SK-N-SH (cell line): Measurements from ENCODE around the gene FN3K. TPM values are rescaled to one million over a fixed set of nuclear protein-coding genes. Genes with fewer than 3 reads are reported as not detected.

Experiments used
- CTCF ChIA-PET: fragments of 300-600, 350-600 bp; formaldehyde crosslinking; extraction: SDS; loops from one replicate; lab custom pipeline; 2021; lab: Yijun Ruan, JAX
- POLR2A ChIA-PET: fragments of 350-600 bp; sonication (Branson Sonifier 250); formaldehyde crosslinking; extraction: SDS; loops from one replicate; lab custom pipeline; 2020; ENCODE audit warnings: antibody characterized with exemption, inconsistent platforms; lab: Yijun Ruan, JAX
- DNase-seq: peaks from one replicate; pipeline ENCODE4 v3.0.0; 2012
- H2AFZ ChIP-seq: fragments of 200-600 bp; sonication (generic); 2 replicates; pipeline ENCODE4 v1.8.1; 2016; ENCODE audit warnings: antibody characterized with exemption, mild to moderate bottlenecking, low read depth
- H3F3A ChIP-seq: fragments of 200-600 bp; sonication (generic); replicated peaks from 2 replicates; pipeline ENCODE3; 2016; ENCODE audit warnings: antibody characterized with exemption, mild to moderate bottlenecking; ENCODE audit not compliant: insufficient read depth
- H3K27ac ChIP-seq, 2 experiments: fragments of 200-500 bp in 1 of 2; fragments of 200-600 bp in 1 of 2; sonication (Bioruptor generic) in 1 of 2; sonication (generic), shearing (Covaris generic) in 1 of 2; 2 replicates each; pipeline versions ENCODE4 v1.5.1 to v1.6.1; 2014 to 2016; ENCODE audit warnings: low read depth in 2 of 2, inconsistent platforms in 1 of 2, low read length in 1 of 2, mild to moderate bottlenecking in 1 of 2, mixed read lengths in 1 of 2
- H3K27me3 ChIP-seq: fragments of 200-600 bp; sonication (generic), shearing (Covaris generic); 2 replicates; pipeline ENCODE4 v1.6.1; 2016; ENCODE audit warnings: mixed run types; ENCODE audit not compliant: insufficient read depth
- H3K36me3 ChIP-seq, 2 experiments: fragments of 200-500 bp in 1 of 2; fragments of 200-600 bp in 1 of 2; sonication (Bioruptor generic) in 1 of 2; sonication (generic) in 1 of 2; replicated peaks in 1 of 2; 2 replicates each; pipeline versions ENCODE3 to v1.5.1; 2014 to 2016; ENCODE audit warnings: low read length in 1 of 2, mild to moderate bottlenecking in 1 of 2; ENCODE audit not compliant: insufficient read depth in 2 of 2, control insufficient read depth in 1 of 2
- H3K4me1 ChIP-seq, 2 experiments: fragments of 200-500 bp in 1 of 2; fragments of 200-600 bp in 1 of 2; sonication (Bioruptor generic) in 1 of 2; sonication (generic), shearing (Covaris generic) in 1 of 2; 2 replicates each; pipeline versions ENCODE4 v1.5.1 to v1.6.1; 2014 to 2016; ENCODE audit warnings: low read depth in 1 of 2, low read length in 1 of 2, mixed run types in 1 of 2; ENCODE audit not compliant: insufficient read depth in 2 of 2, control insufficient read depth in 1 of 2
- H3K4me2 ChIP-seq: fragments of 200-600 bp; sonication (generic), shearing (Covaris generic); 2 replicates; pipeline ENCODE4 v1.6.1; 2017; ENCODE audit warnings: mixed run types
- H3K4me3 ChIP-seq, 2 experiments: fragments of 200-500 bp in 1 of 2; fragments of 200-600 bp in 1 of 2; sonication (Bioruptor generic) in 1 of 2; sonication (generic), shearing (Covaris generic) in 1 of 2; 2 replicates each; pipeline versions ENCODE4 v1.5.1 to v1.8.1; 2014 to 2016; ENCODE audit warnings: low read depth in 2 of 2, inconsistent platforms in 1 of 2, low read length in 1 of 2, mild to moderate bottlenecking in 1 of 2, mixed read lengths in 1 of 2, moderate library complexity in 1 of 2
- H3K79me2 ChIP-seq: fragments of 200-600 bp; sonication (generic); 2 replicates; pipeline ENCODE4 v1.8.1; 2017; ENCODE audit warnings: mild to moderate bottlenecking; ENCODE audit not compliant: insufficient read depth
- H3K9ac ChIP-seq: fragments of 200-600 bp; sonication (generic); 2 replicates; pipeline ENCODE4 v1.6.1; 2017; ENCODE audit warnings: mixed run types
- H3K9me2 ChIP-seq: fragments of 200-600 bp; sonication (generic); 2 replicates; pipeline ENCODE4 v1.6.1; 2017; ENCODE audit warnings: mixed run types
- H3K9me3 ChIP-seq: fragments of 200-600 bp; sonication (generic); 2 replicates; pipeline ENCODE4 v1.6.1; 2017; ENCODE audit warnings: mixed run types, mild to moderate bottlenecking, moderate library complexity
- H4K20me1 ChIP-seq: fragments of 200-600 bp; sonication (generic); 2 replicates; pipeline ENCODE4 v1.6.1; 2017; ENCODE audit warnings: mild to moderate bottlenecking, mixed run types; ENCODE audit not compliant: insufficient read depth
- CHD2 ChIP-seq: fragments of 150-350 bp; IDR thresholded peaks from 2 replicates; pipeline ENCODE4 v1.6.1; 2018; ENCODE audit warnings: low read length; ENCODE audit not compliant: partially characterized antibody
- EP300 ChIP-seq, 2 experiments: IDR thresholded peaks; 2 replicates each; pipeline versions ENCODE4 v1.4.0 to v1.6.1; 2012; ENCODE audit warnings: borderline replicate concordance in 1 of 2, low read depth in 1 of 2, low read length in 1 of 2
- EZH2phosphoT487 ChIP-seq: fragments of 200-600 bp; sonication (generic); IDR thresholded peaks from 2 replicates; pipeline ENCODE4 v1.6.1; 2017; ENCODE audit warnings: low read depth, mixed run types, mild to moderate bottlenecking, antibody characterized with exemption, moderate library complexity, borderline replicate concordance
- FOXJ3 ChIP-seq: sonication (generic); formaldehyde crosslinking; IDR thresholded peaks from 2 replicates; pipeline ENCODE4 v1.5.1; 2020; ENCODE audit warnings: mild to moderate bottlenecking, missing genetic modification reagents
- FOXM1 ChIP-seq: IDR thresholded peaks from 2 replicates; pipeline ENCODE4 v1.4.0; 2012; ENCODE audit warnings: low read depth, mild to moderate bottlenecking
- GABPA ChIP-seq: IDR thresholded peaks from 2 replicates; pipeline ENCODE4 v1.4.0; 2012; ENCODE audit warnings: low read depth, mild to moderate bottlenecking
- IRF3 ChIP-seq: fragments of 150-350 bp; IDR thresholded peaks from 2 replicates; pipeline ENCODE4 v1.6.1; 2016; ENCODE audit warnings: mild to moderate bottlenecking, low read depth, low read length
- JUND ChIP-seq: IDR thresholded peaks from 2 replicates; pipeline ENCODE4 v1.4.0; 2012
- MAX ChIP-seq: IDR thresholded peaks from 2 replicates; pipeline ENCODE4 v1.4.0; 2012; ENCODE audit warnings: low read depth
- MEF2A ChIP-seq: IDR thresholded peaks from 2 replicates; pipeline ENCODE4 v1.4.0; 2012; ENCODE audit warnings: low read depth, borderline replicate concordance
- MXI1 ChIP-seq: IDR thresholded peaks from 2 replicates; pipeline ENCODE4 v1.6.1; 2012; ENCODE audit warnings: mild to moderate bottlenecking, low read depth, low read length, improper control_type of control experiment
- NFIC ChIP-seq: IDR thresholded peaks from 2 replicates; pipeline ENCODE4 v1.4.0; 2012; ENCODE audit warnings: borderline replicate concordance
- NRF1 ChIP-seq: IDR thresholded peaks from 2 replicates; pipeline ENCODE4 v1.6.1; 2012; ENCODE audit warnings: low read depth, mild to moderate bottlenecking, low read length
- RFX5 ChIP-seq: IDR thresholded peaks from 2 replicates; pipeline ENCODE4 v1.6.1; 2012; ENCODE audit warnings: mild to moderate bottlenecking, improper control_type of control experiment, low read length
- SMC3 ChIP-seq: IDR thresholded peaks from 2 replicates; pipeline ENCODE4 v1.6.1; 2012; ENCODE audit warnings: low read depth, low read length, improper control_type of control experiment
- TAF1 ChIP-seq: IDR thresholded peaks from 2 replicates; pipeline ENCODE4 v1.6.1; 2012; ENCODE audit warnings: low read depth, mild to moderate bottlenecking, low read length, moderate library complexity, borderline replicate concordance
- TEAD4 ChIP-seq: IDR thresholded peaks from 2 replicates; pipeline ENCODE4 v1.4.0; 2012; ENCODE audit warnings: mild to moderate bottlenecking, borderline replicate concordance; ENCODE audit not compliant: insufficient read depth
- USF1 ChIP-seq: IDR thresholded peaks from 2 replicates; pipeline ENCODE4 v1.4.0; 2012; ENCODE audit warnings: low read depth, borderline replicate concordance
- USF2 ChIP-seq: fragments of 150-350 bp; IDR thresholded peaks from 2 replicates; pipeline ENCODE4 v1.6.1; 2017; ENCODE audit warnings: antibody characterized with exemption, low read length, low read depth, borderline replicate concordance
- YY1 ChIP-seq: IDR thresholded peaks from 2 replicates; pipeline ENCODE4 v1.4.0; 2012; ENCODE audit warnings: low read depth, mild to moderate bottlenecking
- ZBTB33 ChIP-seq: IDR thresholded peaks from 2 replicates; pipeline ENCODE4 v1.4.0; 2012; ENCODE audit warnings: low read depth, borderline replicate concordance
- WGBS: methylation state at CpG from one replicate; pipeline ENCODE4 v1.1.6; 2017; ENCODE audit warnings: low lambda C conversion rate; 5-methylcytosine and 5-hydroxymethylcytosine counted together
- polyA plus RNA-seq, 3 experiments: library from polyadenylated mRNA; depleted of rRNA; stranded (reverse); fragments of >200 nt; gene quantifications; 2 replicates each; pipeline ENCODE4 v1.2.3, GENCODE V29; 2012

The FN3K gene
- polyA plus RNA-seq, 1 of the 3 experiments (the other 2 are of a cell fraction): 9.9 TPM

GRCh38 chr17:82753201-82753464 lies 17.7 kb downstream of the FN3K start (continued):
- TF ChIP-seq MAX: no peak
- TF ChIP-seq MXI1: no peak
- TF ChIP-seq TEAD4: no peak
- TF ChIP-seq EP300 (IDR thresholded peaks at IDR 0.05; ENCODE audit: borderline replicate concordance in 1 of 2, low read depth in 1 of 2, low read length in 1 of 2): no peak
- TF ChIP-seq RFX5: no peak
- no peak for TF ChIP-seq TAF1
- no peak for TF ChIP-seq JUND
- no peak for TF ChIP-seq GABPA
- TF ChIP-seq CHD2: no peak
- no peak for TF ChIP-seq FOXJ3 (CRISPR knock-in tag)

- DNase-seq: no peak
- H3K9me3 ChIP-seq: no peaks in the 10 kb centered on the region
- no peak overlapping the region for H3K9ac ChIP-seq
- H2AFZ ChIP-seq: no peak overlapping the region
- peaks cover 8% of the 10 kb centered on the region for H3F3A ChIP-seq
- H3K27me3 ChIP-seq: no peaks in the 10 kb centered on the region
- peaks cover 6 to 14% of the 10 kb centered on the region in 2 experiments; a peak in 1 of 4 replicates for H3K4me1 ChIP-seq
- ChIA-PET POLR2A (no interaction called here), CTCF (interaction anchor here (0.9 to 4.7 kb wide), 6 partner anchors 12 to 27 kb away, joined by 3 to 22 read pairs (median 6); no protein-coding TSS in a partner anchor)
- H3K79me2 ChIP-seq: peaks cover 70% of the 10 kb centered on the region
- no peak overlapping the region for H3K4me3 ChIP-seq
- 0 out of 2 replicates have a peak overlapping the region, but pooled peaks have one; percentile 22 for H3K4me2 ChIP-seq
- peaks cover 4 to 17% of the 10 kb centered on the region in 2 experiments for H3K36me3 ChIP-seq
- H3K27ac ChIP-seq: no peak overlapping the region
- TF ChIP-seq NRF1 (no peak), EP300 (IDR thresholded peaks at IDR 0.05; ENCODE audit: borderline replicate concordance in 1 of 2, low read depth in 1 of 2, low read length in 1 of 2) (no peak), CHD2 (no peak), MAX (no peak), USF2 (no peak), NFIC (no peak), TAF1 (no peak), EZH2phosphoT487 (no peak), YY1 (no peak), USF1 (no peak), MEF2A (no peak), SMC3 (no peak), RFX5 (no peak), IRF3 (no peak), TEAD4 (no peak), GABPA (no peak), FOXM1 (no peak), MXI1 (no peak), ZBTB33 (no peak)
- H4K20me1 ChIP-seq: peaks cover 23% of the 10 kb centered on the region
- WGBS: 92% methylated on average over 19 of the region's 19 CpGs
- no peaks in the 10 kb centered on the region for H3K9me2 ChIP-seq
Observed at GRCh38 chr17:82754297-82755208, 19.1 kb downstream of the FN3K start.
